ENCODE results near the gene EMC8. TPM values are rescaled to one million over a fixed set of nuclear protein-coding genes. Genes with fewer than 3 reads are reported as not detected.
A peak's percentile ranks its signal among the peaks of the same experiment; 100 is the strongest.

Gene EMC8
- total RNA-seq, 1 donor from 2014 or later = 27.4 TPM

DNA sequence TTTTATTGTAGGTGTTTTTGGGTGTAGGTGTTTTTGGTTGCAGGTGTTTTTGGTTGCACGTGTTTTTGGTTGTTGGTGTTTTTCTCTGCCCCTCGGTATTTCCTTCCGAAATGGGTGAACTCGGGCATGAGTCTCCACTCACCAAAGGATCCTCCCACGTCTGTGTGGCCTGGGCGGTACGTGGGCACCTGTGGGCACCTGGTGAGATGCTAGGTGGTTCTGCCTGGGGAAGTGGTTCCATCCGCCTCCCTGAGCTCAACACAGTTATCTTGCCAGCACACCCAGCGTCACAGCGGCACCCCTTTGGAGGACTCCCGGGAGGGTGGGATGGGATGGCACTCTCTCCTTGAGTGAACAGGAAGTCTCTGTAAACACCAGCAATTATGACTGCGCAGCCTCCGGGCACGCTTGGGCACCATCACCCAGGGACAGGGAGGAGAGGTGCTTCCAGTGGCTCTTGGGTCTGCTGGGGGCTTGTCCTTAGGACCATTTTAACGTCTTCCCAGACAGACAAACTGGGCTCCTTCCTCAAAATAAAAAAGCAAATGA, 29.9 kb upstream of the EMC8 start:
- Mint-ChIP-seq H3K4me1 (ENCODE audit: low read depth) (no peaks in the 10 kb centered on the region), H3K9me3 (ENCODE audit: low read depth) (no peaks in the 10 kb centered on the region), H3K36me3 (ENCODE audit: low read depth) (peaks cover 4% of the 10 kb centered on the region), H3K4me3 (ENCODE audit: unreplicated experiment) (no peak overlapping the region), H3K27me3 (ENCODE audit: low read depth) (peaks cover 40% of the 10 kb centered on the region), H3K27ac (ENCODE audit: unreplicated experiment) (no peak overlapping the region)
- TF ChIP-seq, protein P1, sequence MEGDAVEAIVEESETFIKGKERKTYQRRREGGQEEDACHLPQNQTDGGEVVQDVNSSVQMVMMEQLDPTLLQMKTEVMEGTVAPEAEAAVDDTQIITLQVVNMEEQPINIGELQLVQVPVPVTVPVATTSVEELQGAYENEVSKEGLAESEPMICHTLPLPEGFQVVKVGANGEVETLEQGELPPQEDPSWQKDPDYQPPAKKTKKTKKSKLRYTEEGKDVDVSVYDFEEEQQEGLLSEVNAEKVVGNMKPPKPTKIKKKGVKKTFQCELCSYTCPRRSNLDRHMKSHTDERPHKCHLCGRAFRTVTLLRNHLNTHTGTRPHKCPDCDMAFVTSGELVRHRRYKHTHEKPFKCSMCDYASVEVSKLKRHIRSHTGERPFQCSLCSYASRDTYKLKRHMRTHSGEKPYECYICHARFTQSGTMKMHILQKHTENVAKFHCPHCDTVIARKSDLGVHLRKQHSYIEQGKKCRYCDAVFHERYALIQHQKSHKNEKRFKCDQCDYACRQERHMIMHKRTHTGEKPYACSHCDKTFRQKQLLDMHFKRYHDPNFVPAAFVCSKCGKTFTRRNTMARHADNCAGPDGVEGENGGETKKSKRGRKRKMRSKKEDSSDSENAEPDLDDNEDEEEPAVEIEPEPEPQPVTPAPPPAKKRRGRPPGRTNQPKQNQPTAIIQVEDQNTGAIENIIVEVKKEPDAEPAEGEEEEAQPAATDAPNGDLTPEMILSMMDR (IDR thresholded peaks at IDR 0.05) = no peak
- DNase-seq (ENCODE audit: low spot score) = peak; percentile 65

DNA sequence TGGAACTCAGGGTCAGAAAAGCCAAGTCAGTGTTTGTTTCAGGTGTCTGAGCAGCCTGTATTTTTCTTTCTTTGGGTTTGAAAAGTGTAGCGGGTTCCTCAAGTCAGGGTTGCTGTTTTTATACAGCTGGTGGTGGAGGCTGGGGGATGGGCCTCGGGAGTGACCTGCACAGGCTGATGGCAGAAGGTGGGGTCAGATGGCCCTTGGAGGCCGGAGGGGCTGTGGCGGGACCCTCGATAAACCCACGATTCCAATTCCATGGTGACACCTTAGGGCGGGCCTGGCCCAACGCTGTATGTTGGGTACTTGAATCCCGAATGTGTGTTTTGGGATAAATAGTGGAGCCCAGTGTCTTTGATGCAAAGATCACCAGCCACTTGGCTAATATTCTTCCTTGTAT, 28.8 kb upstream of the EMC8 start:
- Mint-ChIP-seq H3K4me3 (ENCODE audit: unreplicated experiment) (no peak overlapping the region), H3K4me1 (ENCODE audit: low read depth) (no peaks in the 10 kb centered on the region), H3K27me3 (ENCODE audit: low read depth) (peaks cover 39% of the 10 kb centered on the region), H3K36me3 (ENCODE audit: low read depth) (peaks cover 4% of the 10 kb centered on the region), H3K27ac (ENCODE audit: unreplicated experiment) (no peak overlapping the region), H3K9me3 (ENCODE audit: low read depth) (no peaks in the 10 kb centered on the region)
- peak; percentile 69 for DNase-seq (ENCODE audit: low spot score)
- TF ChIP-seq, protein P1 (IDR thresholded peaks at IDR 0.05) = no peak

DNA sequence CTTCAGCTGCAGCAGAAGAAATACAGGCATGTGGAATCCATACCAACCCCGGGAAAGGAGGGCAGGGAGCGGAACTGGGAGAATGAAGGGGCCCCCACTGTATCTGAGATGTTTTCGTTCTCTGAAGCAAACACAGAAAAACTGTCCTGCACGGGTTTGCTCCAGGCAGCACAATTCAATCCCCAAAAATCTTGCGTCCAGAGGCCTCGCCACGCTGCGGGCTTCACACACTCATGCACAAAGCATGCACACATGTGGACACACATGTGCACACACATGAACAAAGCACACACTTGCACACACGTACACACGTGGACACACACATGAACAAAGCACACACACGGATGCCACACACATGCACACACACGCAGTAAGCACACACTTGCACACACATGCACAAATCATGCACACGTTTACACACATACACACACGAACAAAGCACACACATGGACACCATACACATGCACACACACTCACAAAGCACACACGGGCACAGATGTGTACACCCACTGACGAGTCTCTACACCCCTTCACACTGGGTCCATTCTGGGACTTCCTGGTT, 27.4 kb upstream of the EMC8 start:
- TF ChIP-seq, protein P1 (IDR thresholded peaks at IDR 0.05) = no peak
- Mint-ChIP-seq H3K27me3 (ENCODE audit: low read depth) (peaks cover 29% of the 10 kb centered on the region), H3K27ac (ENCODE audit: unreplicated experiment) (no peak overlapping the region), H3K9me3 (ENCODE audit: low read depth) (no peaks in the 10 kb centered on the region), H3K36me3 (ENCODE audit: low read depth) (peaks cover 2% of the 10 kb centered on the region), H3K4me3 (ENCODE audit: unreplicated experiment) (no peak overlapping the region), H3K4me1 (ENCODE audit: low read depth) (no peaks in the 10 kb centered on the region)
- peak; percentile 28 for DNase-seq (ENCODE audit: low spot score)

DNA sequence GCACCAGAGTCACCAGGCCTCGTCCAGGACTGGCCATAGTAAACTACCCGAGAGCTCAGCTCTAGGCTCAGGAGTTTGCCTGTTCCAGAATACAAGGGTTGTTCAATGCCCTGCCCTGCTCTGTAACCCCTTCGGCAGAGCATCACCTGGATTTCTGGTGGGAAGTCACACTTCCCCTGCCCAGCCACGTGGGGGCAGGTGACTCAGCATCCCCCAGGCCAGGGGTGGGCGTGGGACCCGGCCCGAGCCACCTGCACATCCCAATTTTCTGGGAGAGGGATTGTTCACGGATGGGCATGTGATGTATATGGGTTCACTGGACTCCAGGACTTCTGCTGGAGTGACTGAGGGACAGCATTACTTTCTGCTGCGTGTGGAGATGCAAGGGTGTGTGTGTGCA, 26.0 kb upstream of the EMC8 start:
- TF ChIP-seq, protein P1 (IDR thresholded peaks at IDR 0.05) = peak; percentile 13
- Mint-ChIP-seq H3K27me3 (ENCODE audit: low read depth) (peaks cover 19% of the 10 kb centered on the region), H3K36me3 (ENCODE audit: low read depth) (no peaks in the 10 kb centered on the region), H3K27ac (ENCODE audit: unreplicated experiment) (no peak overlapping the region), H3K4me3 (ENCODE audit: unreplicated experiment) (no peak overlapping the region), H3K4me1 (ENCODE audit: low read depth) (no peaks in the 10 kb centered on the region), H3K9me3 (ENCODE audit: low read depth) (no peaks in the 10 kb centered on the region)
- peak; percentile 27 for DNase-seq (ENCODE audit: low spot score)

DNA sequence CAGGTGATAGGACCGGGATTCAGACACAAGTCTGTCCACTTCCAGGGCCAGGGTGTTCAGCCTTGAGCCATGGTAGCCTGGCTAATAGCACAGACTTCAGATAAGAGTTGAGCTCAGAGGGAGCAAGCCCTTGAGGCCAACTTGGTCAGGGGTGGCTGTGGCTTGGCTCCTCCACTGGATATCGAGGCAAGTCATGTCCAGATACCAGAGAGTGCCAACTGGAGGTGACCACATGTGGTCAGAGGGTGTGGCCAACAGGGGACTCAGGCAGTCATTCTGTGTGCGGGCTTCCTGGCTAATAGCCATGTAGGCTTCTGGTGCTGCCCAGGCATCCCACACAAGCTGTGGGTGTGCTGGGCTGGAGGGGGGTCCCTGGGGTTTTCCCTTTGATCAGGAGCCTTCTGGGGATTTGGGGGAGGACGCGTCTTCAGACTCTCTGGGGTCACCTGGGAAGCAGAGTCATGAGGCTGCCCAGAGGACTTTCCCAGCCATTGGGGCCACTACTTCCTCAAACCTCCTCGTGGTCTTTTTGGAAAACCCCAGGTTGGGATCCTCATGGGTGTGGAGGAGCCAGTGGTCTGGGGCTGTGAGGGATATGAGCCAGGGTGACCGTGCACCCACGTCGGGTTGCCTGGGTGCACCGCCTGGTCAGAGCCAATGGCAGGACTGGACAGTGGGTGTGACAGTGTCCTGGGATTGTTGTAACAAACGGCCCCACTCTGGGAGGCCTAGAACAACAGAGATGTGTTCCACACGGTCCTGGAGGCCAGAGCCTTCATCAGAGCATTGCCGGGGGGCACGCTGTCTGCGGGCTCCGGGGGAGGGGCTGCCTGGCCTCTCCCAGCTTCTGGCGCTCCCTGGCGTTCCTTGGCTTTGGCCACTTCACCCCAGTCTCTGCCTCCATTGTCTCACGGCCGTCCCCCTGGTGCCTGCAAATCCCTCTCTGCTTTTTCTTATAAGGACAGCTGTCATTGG, 25.1 kb upstream of the EMC8 start:
- Mint-ChIP-seq H3K4me1 (ENCODE audit: low read depth) (no peaks in the 10 kb centered on the region), H3K27ac (ENCODE audit: unreplicated experiment) (no peak overlapping the region), H3K27me3 (ENCODE audit: low read depth) (peaks cover 22% of the 10 kb centered on the region), H3K36me3 (ENCODE audit: low read depth) (no peaks in the 10 kb centered on the region), H3K9me3 (ENCODE audit: low read depth) (no peaks in the 10 kb centered on the region), H3K4me3 (ENCODE audit: unreplicated experiment) (no peak overlapping the region)
- DNase-seq (ENCODE audit: low spot score) = peak; percentile 68
- TF ChIP-seq, protein P1 (IDR thresholded peaks at IDR 0.05) = no peak

All from chondrocyte (in vitro differentiated cells).